HG02763 (cell line): Measurements from ENCODE around the gene P4HA3.
"Not testable (repeated sequence)": the region's sequence is repeated elsewhere in the genome, so short reads cannot be mapped to it uniquely, and the experiment has no call there.

ENCODE experiments used
- ATAC-seq: cut with Tn5 transposase; IDR thresholded peaks from one replicate; pipeline ENCODE4 v1.9.1; 2021; ENCODE audit warnings: mild to moderate bottlenecking, moderate library complexity; ENCODE audit not compliant: unreplicated experiment

Gene P4HA3

GRCh38 chr11:74311352-74311926 lies at the start of gene P4HA3:
P4HA3 (minus strand) TSS chr11:74311640; CDS start chr11:74311611, 29 bp downstream.
- ATAC-seq: no peak

- ATAC-seq: no peak
These were observed 46.0 kb upstream of the P4HA3 start for GRCh38 chr11:74357449-74357848.

- ATAC-seq: no peak
These were observed 44.2 kb upstream of the P4HA3 start for GRCh38 chr11:74355626-74356025.

- no peak for ATAC-seq
These were observed 42.6 kb upstream of the P4HA3 start for GRCh38 chr11:74354036-74354435.

- ATAC-seq: no peak
These were observed 35.9 kb upstream of the P4HA3 start for GRCh38 chr11:74347381-74347780.

- no peak for ATAC-seq
These were observed 34.0 kb upstream of the P4HA3 start for GRCh38 chr11:74345420-74345819.

GRCh38 chr11:74341921-74342320 lies 30.5 kb upstream of the P4HA3 start:
- ATAC-seq: no peak

- no peak for ATAC-seq
These were observed 28.2 kb upstream of the P4HA3 start for GRCh38 chr11:74339619-74340018.

GRCh38 chr11:74338963-74339362 lies 27.5 kb upstream of the P4HA3 start:
- ATAC-seq: no peak

- no peak for ATAC-seq
These were observed 21.8 kb upstream of the P4HA3 start for GRCh38 chr11:74333193-74333592.

GRCh38 chr11:74332291-74332690 lies 20.9 kb upstream of the P4HA3 start:
- ATAC-seq: no peak

- ATAC-seq: not testable (repeated sequence)
These were observed 19.6 kb upstream of the P4HA3 start for GRCh38 chr11:74331000-74331399.

- ATAC-seq: no peak
These were observed 18.8 kb upstream of the P4HA3 start for GRCh38 chr11:74330075-74330858.

GRCh38 chr11:74327076-74327475 lies 15.6 kb upstream of the P4HA3 start:
- no peak for ATAC-seq

- no peak for ATAC-seq
These were observed 15.2 kb upstream of the P4HA3 start for GRCh38 chr11:74326665-74327064.

- no peak for ATAC-seq
These were observed 14.5 kb upstream of the P4HA3 start for GRCh38 chr11:74325649-74326645.

- ATAC-seq: no peak
These were observed 11.2 kb upstream of the P4HA3 start for GRCh38 chr11:74322667-74323066.

GRCh38 chr11:74321487-74322188 lies 10.2 kb upstream of the P4HA3 start:
- ATAC-seq: no peak

GRCh38 chr11:74320538-74320937 lies 9.1 kb upstream of the P4HA3 start:
- ATAC-seq: no peak

GRCh38 chr11:74319139-74319816 lies 7.8 kb upstream of the P4HA3 start:
- ATAC-seq: no peak
